ENCODE measurements around the gene LINGO3. TPM values are rescaled to one million over a fixed set of nuclear protein-coding genes. Genes with fewer than 3 reads are reported as not detected.

Gene LINGO3
- polyA plus RNA-seq, 3 donors: 0.05 to 0.19 TPM; not detected in 1

Other genes starting within 250 kb of the LINGO3 start
- 10 to 100 TPM; 10.1 to 35.7 (median 28.6) TPM for gene MOB3A, start 211.8 kb downstream of the LINGO3 start, polyA plus RNA-seq
- gene IZUMO4, start 211.2 kb downstream of the LINGO3 start, polyA plus RNA-seq: 10 to 100 TPM in 2 of 3 donors, 1 to 10 TPM in 1; 6.5 to 18.7 (median 17.0) TPM
- 10 to 100 TPM; 68.0 to 70.9 (median 69.8) TPM for gene AP3D1, start 156.6 kb downstream of the LINGO3 start, polyA plus RNA-seq
- 10 to 100 TPM in 1 of 3 donors, 1 to 10 TPM in 2; 5.8 to 17.4 (median 8.4) TPM for gene DOT1L, start 144.2 kb downstream of the LINGO3 start, polyA plus RNA-seq
- gene PLEKHJ1, start 71.8 kb downstream of the LINGO3 start, polyA plus RNA-seq: 100 to 1,000 TPM in 1 of 3 donors, 10 to 100 TPM in 2; 64.6 to 108 (median 84.1) TPM
- gene SF3A2, start 71.3 kb downstream of the LINGO3 start, polyA plus RNA-seq: 10 to 100 TPM; 31.2 to 36.4 (median 34.2) TPM
- under 1 TPM; 0.45 to 0.67 (median 0.59) TPM for gene AMH, start 58.8 kb downstream of the LINGO3 start, polyA plus RNA-seq
- under 1 TPM; 0.56 to 0.74 (median 0.56) TPM for gene JSRP1, start 51.7 kb downstream of the LINGO3 start, polyA plus RNA-seq
- gene PEAK3, start 26.0 kb downstream of the LINGO3 start, polyA plus RNA-seq: under 1 TPM; 0.10 to 0.48 (median 0.45) TPM
- 100 to 1,000 TPM in 2 of 3 donors, 10 to 100 TPM in 1; 97.8 to 222 (median 149) TPM for gene LSM7, start 20.4 kb upstream of the LINGO3 start, polyA plus RNA-seq
- gene SPPL2B, start 20.5 kb upstream of the LINGO3 start, polyA plus RNA-seq: 10 to 100 TPM; 39.4 to 46.2 (median 45.5) TPM
- under 1 TPM in 2 of 3 donors, not detected in 1; 0.09 to 0.75 TPM for gene TMPRSS9, start 52.1 kb upstream of the LINGO3 start, polyA plus RNA-seq
- gene TIMM13, start 119.4 kb upstream of the LINGO3 start, polyA plus RNA-seq: 10 to 100 TPM; 69.4 to 96.4 (median 87.4) TPM
- gene LMNB2, start 148.8 kb upstream of the LINGO3 start, polyA plus RNA-seq: 10 to 100 TPM in 2 of 3 donors, 1 to 10 TPM in 1; 6.9 to 23.0 (median 17.5) TPM
- gene GADD45B, start 168.0 kb upstream of the LINGO3 start, polyA plus RNA-seq: 100 to 1,000 TPM in 2 of 3 donors, 10 to 100 TPM in 1; 97.2 to 938 (median 522) TPM

All from adipose tissue (tissue), 3 donors.